ENCODE data around the gene ADCY6.

The ADCY6 gene

GRCh38 chr12:48775991-48776649 lies 12.8 kb downstream of the ADCY6 start:
- DNase-seq (ENCODE audit: low read depth), result no peak
- TF ChIP-seq CTCF (conservative IDR thresholded peaks at IDR 0.05; ENCODE audit: low read depth, low read length), result no peak
- H3K4me3 ChIP-seq (ENCODE audit: low read length), result no peak overlapping the region

- no peak for TF ChIP-seq CTCF (conservative IDR thresholded peaks at IDR 0.05; ENCODE audit: low read depth, low read length)
- H3K4me3 ChIP-seq (ENCODE audit: low read length), result no peak overlapping the region
- DNase-seq (ENCODE audit: low read depth), result no peak
Observed at GRCh38 chr12:48775299-48775698, 13.6 kb downstream of the ADCY6 start.

DNA sequence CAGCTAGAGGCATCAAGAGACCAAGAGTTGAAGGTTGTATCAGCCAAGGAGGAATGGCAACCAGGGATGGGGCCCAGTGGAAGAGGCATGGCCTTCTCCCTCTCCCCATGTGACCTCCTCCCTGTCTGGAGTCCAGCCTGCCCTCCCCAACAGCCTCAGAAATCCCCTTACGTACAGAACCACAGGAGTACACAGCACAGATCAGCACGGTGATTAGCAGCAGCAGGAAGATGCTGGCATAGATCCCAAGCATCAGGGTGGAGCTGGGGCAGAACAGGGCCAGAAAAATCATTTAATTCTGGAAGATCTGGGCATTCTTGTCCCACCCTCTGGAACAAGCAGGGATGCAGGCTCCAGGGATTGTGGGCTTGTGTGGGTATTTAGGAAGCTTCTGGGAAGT lies 14.4 kb downstream of the ADCY6 start:
- H3K4me3 ChIP-seq (ENCODE audit: low read length), result no peak overlapping the region
- no peak for DNase-seq (ENCODE audit: low read depth)
- TF ChIP-seq CTCF (conservative IDR thresholded peaks at IDR 0.05; ENCODE audit: low read depth, low read length), result no peak

DNA sequence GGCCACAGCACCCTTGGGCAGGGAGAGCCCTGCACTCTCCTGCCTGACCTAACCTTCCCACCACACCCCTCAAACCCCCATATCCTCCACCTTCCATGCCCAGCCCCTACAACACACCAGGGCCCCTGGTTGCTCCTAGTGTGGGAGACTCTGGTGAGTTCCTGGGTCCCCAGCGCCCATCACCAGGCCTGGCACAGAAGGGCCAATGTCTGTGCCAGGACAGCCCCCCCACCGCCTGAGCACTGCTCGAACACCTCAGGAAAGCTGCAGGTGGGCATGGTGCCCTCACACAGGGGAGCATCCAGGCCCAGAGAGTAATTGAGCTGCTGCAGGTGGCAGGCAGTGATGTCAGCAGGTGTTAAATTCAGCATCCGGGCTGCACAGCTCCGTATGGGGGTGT lies 15.2 kb downstream of the ADCY6 start:
- DNase-seq (ENCODE audit: low read depth), result no peak
- no peak overlapping the region for H3K4me3 ChIP-seq (ENCODE audit: low read length)
- TF ChIP-seq CTCF (conservative IDR thresholded peaks at IDR 0.05; ENCODE audit: low read depth, low read length), result no peak

- no peak overlapping the region for H3K4me3 ChIP-seq (ENCODE audit: low read length)
- TF ChIP-seq CTCF (conservative IDR thresholded peaks at IDR 0.05; ENCODE audit: low read depth, low read length), result no peak
- DNase-seq (ENCODE audit: low read depth), result no peak
Observed at GRCh38 chr12:48771588-48772112, 17.2 kb downstream of the ADCY6 start.

DNA sequence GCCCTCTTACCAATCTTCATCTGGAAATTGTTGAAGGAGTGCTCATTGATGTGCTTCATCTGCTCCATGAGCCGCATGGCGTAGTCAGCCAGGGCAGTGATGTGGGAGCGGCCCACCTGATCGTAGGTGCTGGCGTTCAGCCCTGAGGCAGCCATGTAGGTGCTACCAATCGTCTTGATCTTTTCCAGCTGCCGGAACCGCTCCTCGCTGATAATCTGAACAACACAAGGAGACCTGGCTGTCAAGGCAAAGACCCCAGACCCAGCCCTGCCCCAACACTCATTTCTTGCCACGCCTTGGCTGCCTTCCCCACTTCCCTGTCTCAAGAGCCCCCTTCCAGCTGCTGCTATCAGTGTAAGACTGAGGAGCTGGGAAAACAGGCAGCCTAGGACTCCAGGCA lies 18.1 kb downstream of the ADCY6 start:
- no peak for TF ChIP-seq CTCF (conservative IDR thresholded peaks at IDR 0.05; ENCODE audit: low read depth, low read length)
- no peak overlapping the region for H3K4me3 ChIP-seq (ENCODE audit: low read length)
- no peak for DNase-seq (ENCODE audit: low read depth)

- no peak for TF ChIP-seq CTCF (conservative IDR thresholded peaks at IDR 0.05; ENCODE audit: low read depth, low read length)
- no peak for DNase-seq (ENCODE audit: low read depth)
- H3K4me3 ChIP-seq (ENCODE audit: low read length), result no peak overlapping the region
Observed at GRCh38 chr12:48768736-48769135, 20.2 kb downstream of the ADCY6 start.
